GM13977 (cell line): Measurements from ENCODE around the gene DDX54.

Experiments
- DNase-seq: peaks from one replicate; pipeline ENCODE4 v3.0.0; 2012; ENCODE audit warnings: low spot score
- in situ Hi-C: fragments of 300-500 bp; cut with MboI; formaldehyde crosslinking; loops from one replicate; pipeline ENCODE4 v1.12.0; 2022; ENCODE audit warnings: low sequenced_read_pairs, low pct_unique_long_range_greater_than_20kb, mixed read lengths, inconsistent platforms; ENCODE audit not compliant: unreplicated experiment
- TF ChIP-seq, protein P1 (sequence below): IDR thresholded peaks from 2 replicates; pipeline ENCODE4 v1.5.1; 2012; ENCODE audit warnings: mild to moderate bottlenecking, control low read depth; ENCODE audit not compliant: insufficient read depth; ENCODE audit errors: extremely low read depth, missing control alignments

Gene DDX54

DNA sequence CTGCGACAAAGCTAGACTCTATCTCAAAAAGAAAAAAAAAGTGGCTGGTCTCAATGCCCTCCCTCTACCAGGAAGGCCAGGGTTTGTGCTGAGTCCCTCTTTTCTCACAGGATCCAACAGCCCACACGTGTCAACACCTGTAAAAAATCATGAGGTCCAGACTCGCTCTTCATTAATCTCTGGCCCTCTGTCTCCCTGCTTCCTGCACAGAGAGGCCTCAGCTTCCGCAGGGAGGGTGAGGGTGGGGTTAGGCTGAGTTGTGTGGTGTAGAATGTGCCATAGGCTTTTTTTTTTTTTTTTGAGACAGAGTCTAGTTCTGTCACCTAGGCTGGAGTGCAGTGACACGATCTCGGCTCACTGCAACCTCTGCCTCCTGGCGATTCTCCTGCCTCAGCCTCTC is 29.6 kb downstream of the DDX54 start:
- TF ChIP-seq, protein P1, sequence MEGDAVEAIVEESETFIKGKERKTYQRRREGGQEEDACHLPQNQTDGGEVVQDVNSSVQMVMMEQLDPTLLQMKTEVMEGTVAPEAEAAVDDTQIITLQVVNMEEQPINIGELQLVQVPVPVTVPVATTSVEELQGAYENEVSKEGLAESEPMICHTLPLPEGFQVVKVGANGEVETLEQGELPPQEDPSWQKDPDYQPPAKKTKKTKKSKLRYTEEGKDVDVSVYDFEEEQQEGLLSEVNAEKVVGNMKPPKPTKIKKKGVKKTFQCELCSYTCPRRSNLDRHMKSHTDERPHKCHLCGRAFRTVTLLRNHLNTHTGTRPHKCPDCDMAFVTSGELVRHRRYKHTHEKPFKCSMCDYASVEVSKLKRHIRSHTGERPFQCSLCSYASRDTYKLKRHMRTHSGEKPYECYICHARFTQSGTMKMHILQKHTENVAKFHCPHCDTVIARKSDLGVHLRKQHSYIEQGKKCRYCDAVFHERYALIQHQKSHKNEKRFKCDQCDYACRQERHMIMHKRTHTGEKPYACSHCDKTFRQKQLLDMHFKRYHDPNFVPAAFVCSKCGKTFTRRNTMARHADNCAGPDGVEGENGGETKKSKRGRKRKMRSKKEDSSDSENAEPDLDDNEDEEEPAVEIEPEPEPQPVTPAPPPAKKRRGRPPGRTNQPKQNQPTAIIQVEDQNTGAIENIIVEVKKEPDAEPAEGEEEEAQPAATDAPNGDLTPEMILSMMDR, result no peak
- no peak for DNase-seq
- in situ Hi-C loops, result no loop called here

GRCh38 chr12:113155060-113155459 is 30.2 kb downstream of the DDX54 start:
- in situ Hi-C loops, result no loop called here
- TF ChIP-seq, protein P1, result no peak
- DNase-seq, result no peak

DNA sequence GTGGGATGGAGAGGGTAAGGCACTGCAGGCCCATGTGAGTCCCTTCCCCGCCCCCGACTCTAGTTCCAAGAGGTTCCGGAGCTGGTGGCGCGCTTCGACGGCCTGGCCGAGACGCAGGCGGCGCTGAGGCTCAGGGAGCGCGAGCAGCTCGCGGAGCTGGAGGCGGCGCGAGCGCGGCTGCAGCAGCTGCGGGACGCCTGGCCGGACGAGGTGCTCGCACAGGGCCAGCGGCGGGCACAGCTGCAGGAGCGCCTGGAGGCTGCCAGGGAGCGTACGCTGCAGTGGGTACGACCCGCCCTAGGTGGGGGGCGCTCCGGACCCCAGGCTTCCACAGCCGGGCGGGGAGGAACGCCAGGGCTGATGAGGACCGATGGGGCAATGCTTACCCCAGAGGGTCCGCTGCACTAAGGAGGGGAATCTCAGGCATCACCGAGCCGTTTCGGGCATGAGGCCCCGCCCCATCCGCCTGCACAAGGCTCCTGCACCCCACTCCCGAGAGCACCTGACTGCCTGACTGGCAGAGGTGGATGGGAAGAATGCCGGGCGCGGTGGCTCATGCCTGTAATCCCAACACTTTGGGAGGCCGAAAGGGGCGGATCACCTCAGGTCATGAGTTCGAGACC is 30.8 kb downstream of the DDX54 start:
- in situ Hi-C loops, result no loop called here
- DNase-seq, result peak; percentile 67
- TF ChIP-seq, protein P1, result no peak

DNA sequence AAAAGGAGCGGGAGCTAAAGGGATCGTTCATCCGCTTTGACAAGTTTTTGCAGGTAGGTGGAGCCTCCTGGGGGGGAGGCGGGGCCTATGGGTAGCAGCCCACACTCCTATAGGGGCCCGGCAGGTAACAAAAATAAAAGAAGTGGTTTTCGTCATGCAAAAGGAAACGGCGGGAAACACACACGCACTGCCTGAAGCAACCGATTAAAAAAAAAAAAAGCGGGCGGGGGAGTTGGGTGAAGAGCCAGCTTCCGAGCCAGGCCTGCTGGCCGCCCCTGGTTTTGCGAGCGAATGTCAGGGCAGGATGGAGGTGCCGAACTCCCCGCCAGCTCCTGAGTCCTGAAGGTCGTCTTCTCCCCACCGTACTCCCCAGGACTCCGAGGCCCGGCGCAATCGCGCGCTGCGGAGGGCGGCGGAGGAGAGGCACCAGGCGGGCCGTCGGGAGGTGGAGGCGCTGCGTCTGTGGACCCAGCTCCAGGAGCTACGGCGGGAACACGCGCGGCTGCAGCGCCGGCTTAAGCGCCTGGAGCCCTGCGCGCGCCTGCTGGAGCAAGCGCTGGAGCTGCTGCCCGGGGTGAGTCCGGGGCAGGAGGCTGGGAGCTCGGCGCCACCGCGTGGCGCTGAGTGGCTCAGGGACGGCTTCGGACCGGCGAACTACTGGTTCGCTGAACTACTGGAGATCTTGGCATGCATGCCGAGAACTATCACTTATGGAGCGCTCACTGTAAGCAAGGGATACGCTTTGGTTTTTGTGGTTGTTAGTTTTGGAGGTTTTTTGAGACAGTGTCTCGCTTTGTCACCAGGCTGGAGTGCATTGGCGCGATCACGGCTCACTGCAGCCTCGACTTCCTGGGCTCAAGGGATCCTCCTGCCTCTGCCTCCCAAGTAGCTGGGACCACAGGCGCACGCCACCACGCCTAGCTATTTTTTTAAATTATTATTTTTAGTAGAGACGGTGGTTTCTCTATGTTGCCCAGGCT is 32.2 kb downstream of the DDX54 start:
- peak; percentile 89 for DNase-seq
- TF ChIP-seq, protein P1, result peak; percentile 74
- in situ Hi-C loops, result no loop called here

DNA sequence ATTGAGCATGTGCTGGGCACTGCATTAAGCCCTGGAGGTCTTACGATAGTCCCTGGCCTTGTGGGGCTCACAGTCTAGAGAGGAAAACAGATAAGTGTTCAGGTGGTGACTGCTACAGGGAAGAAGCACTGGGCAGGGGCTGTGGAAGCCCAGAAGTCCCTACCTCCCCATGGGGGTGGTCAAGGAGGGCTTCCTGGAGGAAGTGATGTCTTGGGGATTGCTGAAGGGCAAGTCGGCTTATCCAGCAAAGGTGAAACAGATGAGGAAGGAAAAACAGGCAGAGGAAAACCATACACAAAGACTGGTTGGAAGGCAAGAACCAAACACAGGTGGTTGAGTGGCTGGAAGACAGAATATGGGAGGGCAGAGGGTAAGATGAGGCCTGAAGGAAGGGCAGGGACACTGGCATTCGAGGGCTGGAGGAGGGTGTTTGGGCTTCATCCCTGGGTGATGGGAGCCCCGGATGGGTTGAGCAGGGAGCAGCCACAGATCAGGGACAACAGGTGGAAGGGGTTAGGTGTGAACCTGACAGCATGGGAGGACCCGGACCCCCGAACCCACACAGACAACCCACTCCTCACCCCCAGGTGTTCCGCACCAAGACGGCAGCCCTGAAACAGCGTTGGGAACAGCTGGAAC is 33.0 kb downstream of the DDX54 start:
- in situ Hi-C loops, result no loop called here
- TF ChIP-seq, protein P1, result no peak
- no peak for DNase-seq

GRCh38 chr12:113151655-113152054 is 33.6 kb downstream of the DDX54 start:
- no peak for DNase-seq
- TF ChIP-seq, protein P1, result no peak
- in situ Hi-C loops, result no loop called here
